ENCODE data around the gene MYOG. TPM values are rescaled to one million over a fixed set of nuclear protein-coding genes. Genes with fewer than 3 reads are reported as not detected.

The MYOG gene
- total RNA-seq, 1 experiment from 2014 or later: not detected

GRCh38 chr1:203035111-203036000 is 50.5 kb downstream of the MYOG start:
- no peak overlapping the region for H3K56ac ChIP-seq (ENCODE audit: insufficient read length, low read depth, low read length)
- no peaks in the 10 kb centered on the region for H3K27me3 ChIP-seq (ENCODE audit: insufficient read depth, low read length)
- Mint-ChIP-seq H3K27ac (peak overlapping the region in 1 of 3 experiments; percentile 17; a peak in 1 of 7 replicates), H3K9me3 (no peaks in the 10 kb centered on the region), H3K36me3 (ENCODE audit: insufficient read depth in 1 of 3, low read depth in 3 of 3) (peaks cover 1 to 11% (median 2%) of the 10 kb centered on the region in 3 experiments; a peak in 4 of 7 replicates), H3K4me3 (no peak overlapping the region), H3K4me1 (peaks cover 20 to 27% of the 10 kb centered on the region in 2 experiments), H3K27me3 (ENCODE audit: low read depth) (peaks cover 3% of the 10 kb centered on the region)
- H3K9ac ChIP-seq (ENCODE audit: extremely low read depth, insufficient read length, low read length): no peak overlapping the region
- no peak overlapping the region for H2BK5ac ChIP-seq (ENCODE audit: insufficient read length, low read length)
- H4K5ac ChIP-seq (ENCODE audit: insufficient read length, low read depth, low read length): no peak overlapping the region
- H3K14ac ChIP-seq (ENCODE audit: insufficient read depth, low read length): peak overlapping the region; percentile 32; the same call in 1 of the 2 replicates
- H3K18ac ChIP-seq (ENCODE audit: insufficient read length, low read depth, low read length): no peak overlapping the region
- no peak for TF ChIP-seq CTCF (conservative IDR thresholded peaks at IDR 0.05)
- H4K20me1 ChIP-seq (ENCODE audit: control insufficient read depth, insufficient read depth, insufficient read length): peaks cover 2% of the 10 kb centered on the region
- no peaks in the 10 kb centered on the region for H3K79me2 ChIP-seq (ENCODE audit: insufficient read depth, low read length)
- no peaks in the 10 kb centered on the region for H3K9me3 ChIP-seq (ENCODE audit: control insufficient read depth, low read depth, low read length)
- H2BK120ac ChIP-seq (ENCODE audit: low read depth, low read length, poor library complexity, severe bottlenecking): no peak overlapping the region
- peaks cover 7% of the 10 kb centered on the region; the same call in 1 of the 2 replicates for H3K4me1 ChIP-seq (ENCODE audit: insufficient read depth, low read length)
- no peak overlapping the region for H3K23ac ChIP-seq (ENCODE audit: insufficient read length, low read depth, low read length)
- no peak overlapping the region for H2AFZ ChIP-seq (ENCODE audit: low read length)
- no peaks in the 10 kb centered on the region for H3K79me1 ChIP-seq (ENCODE audit: insufficient read depth, low read depth, low read length, poor library complexity, severe bottlenecking)
- no peak overlapping the region for H2BK15ac ChIP-seq (ENCODE audit: low read depth, low read length)
- H4K8ac ChIP-seq (replicated peaks; ENCODE audit: insufficient read length, low read depth, low read length): no peak overlapping the region
- no peaks in the 10 kb centered on the region for H3K23me2 ChIP-seq (ENCODE audit: insufficient read length, low read depth, low read length, poor library complexity, severe bottlenecking)
- H3K27ac ChIP-seq (ENCODE audit: insufficient read length, low read depth, low read length): no peak overlapping the region
- peak; percentile 33 for DNase-seq
- H2AK5ac ChIP-seq (ENCODE audit: insufficient read length, low read length): no peak overlapping the region
- no peak overlapping the region for H3K4ac ChIP-seq (ENCODE audit: low read depth, low read length)
- H2BK20ac ChIP-seq (ENCODE audit: low read depth, low read length, poor library complexity, severe bottlenecking): no peak overlapping the region
- no peak overlapping the region for H2BK12ac ChIP-seq (ENCODE audit: insufficient read length, low read depth, low read length)
- no peak overlapping the region for H3K4me2 ChIP-seq (ENCODE audit: insufficient read depth, insufficient read length, low read length)
- H4K91ac ChIP-seq (ENCODE audit: insufficient read length, low read depth, low read length): no peak overlapping the region
- no peak overlapping the region for H3T11ph ChIP-seq (ENCODE audit: low read length)
- no CpG with 5 or more reads among the region's 15 CpGs for WGBS (ENCODE audit: extremely low coverage, insufficient read length, low lambda C conversion rate)
